Activated B cell treated with CpG ODN at 0.5 μM for 24 hours (primary cell): ENCODE results near the gene PTPRK. TPM values are rescaled to one million over a fixed set of nuclear protein-coding genes. Genes with fewer than 3 reads are reported as not detected.

Source experiments
- ATAC-seq: fragments of 200-7000 bp; cut with Tn5 transposase; one replicate; pipeline ENCODE4 v1.10.0; 2021; ENCODE audit warnings: low read depth, mild to moderate bottlenecking, moderate library complexity
- CTCF ChIA-PET: fragments of 350-600 bp; sonication (Branson Sonifier 250); formaldehyde crosslinking; loops from one replicate; lab custom pipeline; 2021; ENCODE audit warnings: antibody characterized with exemption; lab: Charles Lee
- POLR2A ChIA-PET: fragments of 350-600 bp; sonication (Branson Sonifier 250); formaldehyde crosslinking; loops from one replicate; lab custom pipeline; 2021; ENCODE audit warnings: antibody characterized with exemption; lab: Charles Lee
- DNase-seq: peaks from one replicate; pipeline ENCODE4 v3.0.0; 2022
- H3K27ac Mint-ChIP-seq: one replicate; pipeline ENCODE4 v1.8.0; 2020; ENCODE audit warnings: mixed read lengths
- H3K27me3 Mint-ChIP-seq: one replicate; pipeline ENCODE4 v1.8.0; 2021; ENCODE audit warnings: mixed read lengths
- H3K36me3 Mint-ChIP-seq: one replicate; pipeline ENCODE4 v1.8.0; 2021; ENCODE audit warnings: low read depth, mixed read lengths
- H3K4me1 Mint-ChIP-seq: one replicate; pipeline ENCODE4 v1.8.0; 2021; ENCODE audit warnings: mixed read lengths
- H3K4me3 Mint-ChIP-seq: one replicate; pipeline ENCODE4 v1.8.0; 2020; ENCODE audit warnings: mild to moderate bottlenecking, mixed read lengths
- H3K9me3 Mint-ChIP-seq: one replicate; pipeline ENCODE4 v1.8.0; 2020; ENCODE audit warnings: mixed read lengths
- intact Hi-C: fragments of 100-400 bp; cut with micrococcal nuclease; formaldehyde crosslinking; loops from one replicate; pipeline ENCODE4 v1.15.1; 2024
- total RNA-seq: library from RNA; stranded (reverse); gene quantifications from 2 replicates; pipeline ENCODE4 v1.2.3, GENCODE V29; 2022
- TF ChIP-seq, protein P1 (sequence below): fragments of 200-600 bp; IDR thresholded peaks from one replicate; pipeline ENCODE4 v1.8.0; 2022; ENCODE audit warnings: antibody characterized with exemption, mild to moderate bottlenecking

The PTPRK gene
- total RNA-seq, 1 donor from 2014 or later = 14.2 TPM

DNA sequence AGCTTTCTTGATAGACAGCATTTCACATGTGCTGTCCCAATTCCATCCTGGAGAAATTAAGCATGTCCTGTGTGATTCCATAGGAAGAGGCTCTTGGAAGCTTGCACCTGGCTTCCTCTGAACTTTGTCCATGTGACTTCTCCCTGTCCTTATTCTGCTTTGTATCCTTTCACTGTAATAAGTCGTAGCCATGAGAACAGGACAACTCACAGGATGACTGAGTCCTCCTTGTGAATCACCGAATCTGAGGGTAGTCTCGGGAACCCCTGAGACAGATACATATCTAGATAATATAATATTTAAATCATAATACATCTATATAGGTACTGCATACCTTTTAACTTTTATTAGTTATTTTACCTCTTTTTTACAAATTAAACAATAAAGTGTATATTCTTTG lies 462.9 kb downstream of the PTPRK start:
- H3K4me3 Mint-ChIP-seq = no peak overlapping the region
- no peak for ATAC-seq
- no peak overlapping the region for H3K27ac Mint-ChIP-seq
- ChIA-PET CTCF (no interaction called here), POLR2A (no interaction called here)
- no peaks in the 10 kb centered on the region for H3K27me3 Mint-ChIP-seq
- intact Hi-C loops = no loop called here
- peaks cover 33% of the 10 kb centered on the region for H3K36me3 Mint-ChIP-seq
- TF ChIP-seq, protein P1, sequence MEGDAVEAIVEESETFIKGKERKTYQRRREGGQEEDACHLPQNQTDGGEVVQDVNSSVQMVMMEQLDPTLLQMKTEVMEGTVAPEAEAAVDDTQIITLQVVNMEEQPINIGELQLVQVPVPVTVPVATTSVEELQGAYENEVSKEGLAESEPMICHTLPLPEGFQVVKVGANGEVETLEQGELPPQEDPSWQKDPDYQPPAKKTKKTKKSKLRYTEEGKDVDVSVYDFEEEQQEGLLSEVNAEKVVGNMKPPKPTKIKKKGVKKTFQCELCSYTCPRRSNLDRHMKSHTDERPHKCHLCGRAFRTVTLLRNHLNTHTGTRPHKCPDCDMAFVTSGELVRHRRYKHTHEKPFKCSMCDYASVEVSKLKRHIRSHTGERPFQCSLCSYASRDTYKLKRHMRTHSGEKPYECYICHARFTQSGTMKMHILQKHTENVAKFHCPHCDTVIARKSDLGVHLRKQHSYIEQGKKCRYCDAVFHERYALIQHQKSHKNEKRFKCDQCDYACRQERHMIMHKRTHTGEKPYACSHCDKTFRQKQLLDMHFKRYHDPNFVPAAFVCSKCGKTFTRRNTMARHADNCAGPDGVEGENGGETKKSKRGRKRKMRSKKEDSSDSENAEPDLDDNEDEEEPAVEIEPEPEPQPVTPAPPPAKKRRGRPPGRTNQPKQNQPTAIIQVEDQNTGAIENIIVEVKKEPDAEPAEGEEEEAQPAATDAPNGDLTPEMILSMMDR = no peak
- H3K4me1 Mint-ChIP-seq = no peaks in the 10 kb centered on the region
- H3K9me3 Mint-ChIP-seq = no peaks in the 10 kb centered on the region
- DNase-seq = no peak

DNA sequence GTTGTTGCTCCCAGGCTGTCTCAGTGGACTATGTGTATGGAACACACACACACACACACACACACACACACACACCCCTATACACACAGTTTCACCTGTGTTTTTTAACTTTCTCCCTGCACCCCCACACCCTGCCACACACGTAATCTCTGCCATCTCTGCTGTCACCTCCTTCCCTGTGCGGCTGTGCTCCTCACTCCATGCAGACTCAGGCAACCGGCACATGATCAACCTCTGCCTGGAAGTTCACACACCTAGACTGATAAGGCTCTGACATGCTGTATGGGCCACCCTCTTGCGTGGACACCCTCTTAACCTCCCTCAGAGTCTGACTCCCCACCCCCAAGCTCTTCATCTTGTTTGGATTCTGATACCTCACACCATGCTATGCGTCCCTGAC lies 467.3 kb downstream of the PTPRK start:
- Mint-ChIP-seq H3K27me3 (no peaks in the 10 kb centered on the region), H3K9me3 (no peaks in the 10 kb centered on the region), H3K4me1 (no peaks in the 10 kb centered on the region), H3K36me3 (peaks cover 16% of the 10 kb centered on the region), H3K4me3 (no peak overlapping the region), H3K27ac (no peak overlapping the region)
- TF ChIP-seq, protein P1 = no peak
- DNase-seq = no peak
- ChIA-PET POLR2A (no interaction called here), CTCF (no interaction called here)
- ATAC-seq = no peak
- intact Hi-C loops = no loop called here

DNA sequence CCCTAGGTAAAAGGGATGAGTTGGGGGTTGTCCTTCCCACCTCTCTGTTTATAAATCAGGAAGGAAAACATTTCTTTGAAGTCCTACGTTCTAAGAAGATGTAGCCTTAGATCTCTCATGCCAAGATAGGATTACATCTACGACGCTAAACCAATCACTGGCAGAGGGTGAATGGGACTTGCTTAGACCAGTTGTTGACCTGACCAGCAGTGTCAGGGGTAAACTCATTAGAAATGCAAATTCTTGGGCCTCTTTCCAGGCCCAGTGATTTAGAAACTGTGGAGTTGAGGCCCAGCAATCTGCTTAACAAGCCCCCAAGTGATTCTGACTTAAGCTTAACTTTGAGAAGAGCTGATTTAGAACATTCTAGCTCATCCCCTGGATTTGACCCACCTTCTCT lies 472.4 kb downstream of the PTPRK start:
- Mint-ChIP-seq H3K27ac (no peak overlapping the region), H3K4me1 (no peaks in the 10 kb centered on the region), H3K36me3 (peaks cover 17% of the 10 kb centered on the region), H3K9me3 (no peaks in the 10 kb centered on the region), H3K4me3 (no peak overlapping the region), H3K27me3 (no peaks in the 10 kb centered on the region)
- TF ChIP-seq, protein P1 = no peak
- ChIA-PET POLR2A (no interaction called here), CTCF (no interaction called here)
- no peak for DNase-seq
- intact Hi-C loops = no loop called here
- no peak for ATAC-seq

DNA sequence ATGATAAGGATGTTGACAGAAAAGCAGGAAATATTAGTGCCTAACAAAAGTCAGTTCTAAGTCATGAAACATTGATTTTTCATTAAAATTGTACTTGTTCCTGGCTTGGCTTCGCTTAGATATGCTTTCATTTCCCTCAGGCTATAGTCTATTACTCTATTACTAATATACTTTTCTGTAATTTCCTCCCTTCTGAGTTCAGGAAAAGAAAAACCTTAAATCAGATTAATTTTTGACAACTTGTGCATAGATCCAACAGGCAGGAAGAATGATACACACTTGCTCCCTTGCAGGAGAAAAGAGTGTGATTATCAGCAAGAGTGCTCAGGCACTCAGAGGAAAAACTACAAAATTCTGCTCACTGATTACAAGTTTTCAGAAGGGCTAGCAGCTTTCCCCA lies 474.4 kb downstream of the PTPRK start:
- ChIA-PET CTCF (no interaction called here), POLR2A (no interaction called here)
- Mint-ChIP-seq H3K4me1 (no peaks in the 10 kb centered on the region), H3K9me3 (no peaks in the 10 kb centered on the region), H3K4me3 (no peak overlapping the region), H3K36me3 (peaks cover 19% of the 10 kb centered on the region), H3K27me3 (no peaks in the 10 kb centered on the region), H3K27ac (no peak overlapping the region)
- TF ChIP-seq, protein P1 = no peak
- no peak for ATAC-seq
- intact Hi-C loops = no loop called here
- DNase-seq = no peak

DNA sequence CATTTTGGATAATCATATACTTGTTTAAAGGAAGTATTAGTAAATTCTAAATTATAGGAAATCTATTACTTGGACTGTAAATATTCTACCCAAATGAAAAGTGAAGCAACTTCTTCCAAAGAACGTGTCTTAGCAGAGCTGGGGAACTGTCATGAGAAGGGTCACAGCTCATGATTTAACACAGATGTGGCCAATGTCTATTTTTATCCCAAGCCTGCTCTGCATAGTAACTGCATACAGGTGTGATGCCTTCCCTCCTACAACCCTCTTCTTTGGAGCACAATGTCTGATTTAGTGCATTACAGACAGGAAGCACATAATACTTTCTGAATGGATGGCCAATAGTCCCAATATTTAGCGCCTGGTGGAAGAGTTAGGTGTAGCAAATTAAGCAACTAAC lies 480.9 kb downstream of the PTPRK start:
- intact Hi-C loops = no loop called here
- POLR2A ChIA-PET = no interaction called here
- H3K36me3 Mint-ChIP-seq = peaks cover 10% of the 10 kb centered on the region
- H3K4me1 Mint-ChIP-seq = no peaks in the 10 kb centered on the region
- no peak overlapping the region for H3K4me3 Mint-ChIP-seq
- DNase-seq (no peak), ATAC-seq (no peak)
- CTCF ChIA-PET = no interaction called here
- H3K27ac Mint-ChIP-seq = no peak overlapping the region
- TF ChIP-seq, protein P1 = no peak
- no peaks in the 10 kb centered on the region for H3K27me3 Mint-ChIP-seq
- H3K9me3 Mint-ChIP-seq = no peaks in the 10 kb centered on the region
